ENCODE data around the gene PRKCQ.

The PRKCQ gene

DNA sequence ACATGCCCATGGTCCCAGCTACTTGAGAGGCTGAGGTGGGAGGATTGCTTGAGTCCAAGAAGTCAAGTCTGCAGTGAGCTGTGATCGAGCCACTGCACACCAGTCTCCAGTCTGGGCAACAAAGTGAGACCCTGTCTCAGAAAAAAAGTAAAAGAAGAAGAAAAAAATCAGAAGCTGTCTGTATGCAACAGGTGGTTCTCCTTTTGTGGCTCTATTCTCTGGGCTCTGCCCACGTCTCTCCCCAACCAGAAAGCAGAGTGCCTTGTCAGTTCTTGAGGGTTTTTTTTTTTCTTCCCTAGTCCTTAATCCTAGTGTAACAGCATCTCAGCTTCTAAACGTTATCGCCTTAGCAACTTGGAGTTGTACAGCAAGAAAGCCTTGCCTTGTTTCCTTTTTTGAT is 89.5 kb downstream of the PRKCQ start:
- no peaks in the 10 kb centered on the region for H3K36me3 ChIP-seq
- DNase-seq = no peak
- peaks cover 6% of the 10 kb centered on the region; the same call in 1 of the 2 replicates for H3K27me3 ChIP-seq
- no peaks in the 10 kb centered on the region for H3K9me3 ChIP-seq
- no peak overlapping the region for H3K4me3 ChIP-seq (ENCODE audit: low read depth, low read length)
- TF ChIP-seq, protein P1, sequence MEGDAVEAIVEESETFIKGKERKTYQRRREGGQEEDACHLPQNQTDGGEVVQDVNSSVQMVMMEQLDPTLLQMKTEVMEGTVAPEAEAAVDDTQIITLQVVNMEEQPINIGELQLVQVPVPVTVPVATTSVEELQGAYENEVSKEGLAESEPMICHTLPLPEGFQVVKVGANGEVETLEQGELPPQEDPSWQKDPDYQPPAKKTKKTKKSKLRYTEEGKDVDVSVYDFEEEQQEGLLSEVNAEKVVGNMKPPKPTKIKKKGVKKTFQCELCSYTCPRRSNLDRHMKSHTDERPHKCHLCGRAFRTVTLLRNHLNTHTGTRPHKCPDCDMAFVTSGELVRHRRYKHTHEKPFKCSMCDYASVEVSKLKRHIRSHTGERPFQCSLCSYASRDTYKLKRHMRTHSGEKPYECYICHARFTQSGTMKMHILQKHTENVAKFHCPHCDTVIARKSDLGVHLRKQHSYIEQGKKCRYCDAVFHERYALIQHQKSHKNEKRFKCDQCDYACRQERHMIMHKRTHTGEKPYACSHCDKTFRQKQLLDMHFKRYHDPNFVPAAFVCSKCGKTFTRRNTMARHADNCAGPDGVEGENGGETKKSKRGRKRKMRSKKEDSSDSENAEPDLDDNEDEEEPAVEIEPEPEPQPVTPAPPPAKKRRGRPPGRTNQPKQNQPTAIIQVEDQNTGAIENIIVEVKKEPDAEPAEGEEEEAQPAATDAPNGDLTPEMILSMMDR (IDR thresholded peaks at IDR 0.05; ENCODE audit: low read depth, low read length) = no peak
- no peaks in the 10 kb centered on the region for H3K4me1 ChIP-seq

GRCh38 chr10:6487920-6488319 is 92.2 kb downstream of the PRKCQ start:
- Histone ChIP-seq H3K27me3 (no peaks in the 10 kb centered on the region), H3K4me3 (ENCODE audit: low read depth, low read length) (no peak overlapping the region), H3K4me1 (no peaks in the 10 kb centered on the region), H3K9me3 (no peaks in the 10 kb centered on the region), H3K36me3 (no peaks in the 10 kb centered on the region)
- no peak for DNase-seq
- TF ChIP-seq, protein P1 (IDR thresholded peaks at IDR 0.05; ENCODE audit: low read depth, low read length) = no peak

DNA sequence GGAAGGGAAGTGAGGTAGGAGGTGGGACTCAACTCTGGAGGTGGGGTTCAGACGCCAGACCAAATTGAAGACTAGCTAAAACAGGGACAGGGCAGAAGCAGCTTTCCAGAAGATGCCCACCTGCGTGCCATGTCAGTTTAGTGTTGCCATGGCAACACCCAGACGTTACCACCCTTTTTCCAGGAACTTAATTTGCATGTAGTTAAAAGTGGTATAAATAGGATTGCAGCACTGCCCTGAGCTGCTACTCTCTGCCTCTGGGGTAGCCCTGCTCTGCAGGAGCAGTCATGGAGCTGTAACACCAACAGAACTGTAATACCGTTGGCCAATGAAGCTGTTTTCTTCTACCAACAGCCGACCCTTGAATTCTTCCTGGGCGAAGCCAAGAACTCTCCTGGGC is 93.8 kb downstream of the PRKCQ start:
- Histone ChIP-seq H3K4me3 (ENCODE audit: low read depth, low read length) (no peak overlapping the region), H3K9me3 (no peaks in the 10 kb centered on the region), H3K4me1 (no peaks in the 10 kb centered on the region), H3K27me3 (no peaks in the 10 kb centered on the region), H3K36me3 (no peaks in the 10 kb centered on the region)
- TF ChIP-seq, protein P1 (IDR thresholded peaks at IDR 0.05; ENCODE audit: low read depth, low read length) = no peak
- DNase-seq = no peak

DNA sequence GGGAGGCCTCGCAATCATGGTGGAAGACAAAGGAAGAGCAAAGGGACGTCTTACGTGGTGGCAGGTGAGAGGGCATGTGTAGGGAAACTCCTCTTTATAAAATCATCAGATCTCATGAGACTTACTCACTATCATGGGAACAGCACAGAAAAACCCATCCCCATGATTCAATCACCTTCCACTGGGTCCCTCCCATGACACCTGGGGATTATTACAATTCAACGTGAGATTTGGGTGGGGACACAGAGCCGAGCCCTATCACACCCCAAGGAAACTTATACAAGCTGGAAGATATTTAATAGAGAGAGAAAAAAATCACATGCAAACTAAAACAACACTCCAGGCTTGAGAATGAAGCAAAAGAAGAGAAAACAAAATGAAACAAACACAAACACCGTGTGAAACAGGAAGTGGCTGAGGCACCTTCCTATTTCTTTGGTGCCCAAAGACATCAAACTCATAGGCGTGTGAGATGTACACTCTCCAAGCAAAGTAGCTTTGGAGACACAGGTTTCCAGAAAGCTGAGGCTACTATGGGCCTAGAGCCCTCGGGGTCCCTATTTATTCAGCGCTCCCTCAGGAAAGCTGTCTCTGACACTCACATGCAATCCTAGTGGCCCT is 97.2 kb downstream of the PRKCQ start:
- H3K4me3 ChIP-seq (ENCODE audit: low read depth, low read length) = no peak overlapping the region
- no peak for DNase-seq
- TF ChIP-seq, protein P1 (IDR thresholded peaks at IDR 0.05; ENCODE audit: low read depth, low read length) = no peak
- no peaks in the 10 kb centered on the region for H3K36me3 ChIP-seq
- H3K9me3 ChIP-seq = no peaks in the 10 kb centered on the region
- no peaks in the 10 kb centered on the region for H3K27me3 ChIP-seq
- H3K4me1 ChIP-seq = no peaks in the 10 kb centered on the region

DNA sequence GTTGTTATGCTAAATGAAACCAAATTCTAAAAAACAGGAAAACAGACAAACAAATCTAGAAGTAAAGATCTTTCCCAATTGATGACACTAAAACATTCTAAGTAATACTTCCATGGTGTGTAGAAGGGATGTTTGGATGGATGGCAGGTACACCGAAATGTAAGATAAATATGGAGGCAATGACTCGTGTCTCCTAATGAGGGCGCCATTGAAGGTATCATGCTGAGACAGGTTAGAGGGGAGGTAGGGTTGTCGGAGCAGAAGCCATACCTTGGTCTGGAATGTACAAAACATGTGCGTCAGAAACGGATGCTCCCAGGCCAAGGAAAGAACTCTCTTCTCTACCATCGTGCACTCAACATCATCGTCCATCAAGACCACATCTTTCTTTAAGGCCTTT is 101.4 kb downstream of the PRKCQ start:
- Histone ChIP-seq H3K4me3 (ENCODE audit: low read depth, low read length) (no peak overlapping the region), H3K36me3 (no peaks in the 10 kb centered on the region), H3K27me3 (no peaks in the 10 kb centered on the region; the same call in 1 of the 2 replicates), H3K4me1 (no peaks in the 10 kb centered on the region), H3K9me3 (no peaks in the 10 kb centered on the region)
- DNase-seq = no peak
- TF ChIP-seq, protein P1 (IDR thresholded peaks at IDR 0.05; ENCODE audit: low read depth, low read length) = no peak

DNA sequence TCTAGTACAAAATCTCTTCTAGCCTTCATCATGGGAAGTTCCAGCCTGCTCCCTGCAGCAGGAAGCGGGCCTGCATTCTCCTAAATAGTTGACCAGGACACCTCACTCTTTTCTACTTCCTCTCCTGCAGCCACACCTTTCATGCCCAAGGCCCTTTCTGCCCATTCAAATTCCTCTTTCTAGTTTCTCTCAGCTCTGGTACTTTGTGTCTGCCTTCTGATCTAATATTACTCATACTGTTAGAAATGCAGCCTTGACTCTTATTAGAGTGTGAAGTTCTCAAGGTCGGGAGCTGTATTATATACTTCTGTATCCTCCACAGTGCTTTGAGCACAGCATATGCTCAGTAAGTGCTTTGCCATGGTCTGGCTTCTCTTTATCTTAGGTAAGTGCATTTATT is 103.1 kb downstream of the PRKCQ start:
- TF ChIP-seq, protein P1 (IDR thresholded peaks at IDR 0.05; ENCODE audit: low read depth, low read length) = no peak
- no peaks in the 10 kb centered on the region for H3K9me3 ChIP-seq
- no peaks in the 10 kb centered on the region for H3K36me3 ChIP-seq
- no peaks in the 10 kb centered on the region for H3K4me1 ChIP-seq
- no peak for DNase-seq
- no peaks in the 10 kb centered on the region; the same call in 1 of the 2 replicates for H3K27me3 ChIP-seq
- H3K4me3 ChIP-seq (ENCODE audit: low read depth, low read length) = no peak overlapping the region
